T-helper 22 cell (primary cell): ENCODE measurements around the gene TOMM20L.

ENCODE experiments used
- DNase-seq: peaks from one replicate; pipeline ENCODE4 v3.0.0-alpha.2; 2020; ENCODE audit warnings: low read depth

TOMM20L gene

GRCh38 chr14:58427281-58428117, 31.8 kb downstream of the TOMM20L start, which contains the start of the genes KIAA0586 and TIMM9:
Gene KIAA0586 (plus strand): TSS chr14:58427719. CDS start chr14:58428265, 546 bp downstream.
Gene TIMM9 (minus strand): TSS chr14:58427531. CDS start chr14:58411945, 15,586 bp downstream.
- peak; percentile 94 for DNase-seq

DNA sequence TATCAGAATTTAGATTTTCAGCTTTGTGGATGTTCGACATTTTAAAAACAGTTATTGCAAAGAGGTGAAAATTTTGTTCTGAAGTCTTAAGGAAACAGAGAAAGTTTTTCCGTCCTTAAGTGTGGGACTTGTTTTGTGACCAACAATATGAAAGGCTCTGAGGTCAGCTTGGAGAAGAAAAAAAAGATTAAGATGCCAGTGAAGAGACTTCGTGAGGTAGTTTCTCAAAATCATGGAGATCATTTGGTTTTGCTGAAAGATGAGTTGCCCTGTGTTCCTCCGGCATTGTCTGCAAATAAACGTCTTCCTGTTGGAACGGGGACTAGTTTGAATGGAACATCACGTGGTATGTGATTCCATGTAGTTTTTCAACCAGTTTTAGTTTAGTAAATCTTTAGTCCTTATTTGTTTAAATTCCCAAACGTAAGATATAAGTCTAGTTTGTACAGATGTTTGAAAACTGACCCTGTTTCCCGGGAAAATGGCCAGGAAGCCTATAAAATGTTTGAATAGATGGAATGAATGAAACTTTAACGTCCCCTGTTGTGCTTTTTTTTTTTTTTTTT, 32.5 kb downstream of the TOMM20L start:
- no peak for DNase-seq

- no peak for DNase-seq
These were observed 34.4 kb downstream of the TOMM20L start for GRCh38 chr14:58430156-58430555.

- DNase-seq, result no peak
These were observed 43.7 kb downstream of the TOMM20L start for GRCh38 chr14:58439476-58439875.

GRCh38 chr14:58444627-58445026, 48.9 kb downstream of the TOMM20L start:
- no peak for DNase-seq

DNA sequence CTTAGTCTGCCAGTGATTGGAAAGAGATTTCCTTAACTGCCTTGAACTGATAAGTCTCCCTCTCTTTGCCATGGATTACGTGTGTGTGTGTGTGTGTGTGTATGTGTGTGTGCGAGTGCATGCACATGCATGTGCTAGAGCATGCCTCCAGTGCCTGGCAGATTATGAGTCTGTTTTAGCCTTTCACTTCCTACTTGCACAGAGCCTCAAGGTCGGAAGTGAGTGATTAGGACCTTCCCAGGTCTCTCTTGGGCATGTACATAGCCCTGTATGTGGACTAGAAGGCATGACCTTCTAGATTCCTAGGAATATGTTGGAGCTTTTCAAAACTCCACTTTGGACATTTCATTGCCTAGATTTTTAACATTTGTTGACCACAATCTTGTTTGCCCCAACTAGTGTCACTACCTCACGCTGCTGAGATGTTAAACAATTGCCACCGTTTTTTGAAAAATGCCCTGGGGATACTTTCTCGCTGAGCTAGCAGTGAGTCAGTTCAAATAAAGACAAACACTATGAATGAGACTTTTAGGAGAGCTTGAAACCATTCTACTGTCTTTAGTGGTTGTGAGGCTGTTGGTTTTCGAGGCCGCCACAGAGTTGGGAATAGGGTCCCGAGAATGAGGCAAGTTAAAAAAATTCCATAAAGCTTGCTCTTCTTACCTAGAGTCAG, 60.0 kb downstream of the TOMM20L start:
- DNase-seq, result no peak
